Stimulated activated CD4-positive, alpha-beta T cell treated with anti-CD3 and anti-CD28 coated beads, Interleukin-1b, Interleukin-23, amount 100 ng/mL, for 4 hours (primary cell): ENCODE measurements around the gene FKBP8.
"Not testable (repeated sequence)": the region's sequence is repeated elsewhere in the genome, so short reads cannot be mapped to it uniquely, and the experiment has no call there.

Source experiments
- DNase-seq, 2 donors: peaks; one replicate each; pipeline ENCODE4 v3.0.0-alpha.2; 2020; ENCODE audit warnings: low read depth in 2 of 2

FKBP8 gene

GRCh38 chr19:18542941-18543813 lies at the start of gene FKBP8:
Gene FKBP8, minus strand, starts transcription at chr19:18543573. Its CDS starts 1,603 bp downstream, at chr19:18541970.
- DNase-seq = peak; percentile 91 to 96

DNA sequence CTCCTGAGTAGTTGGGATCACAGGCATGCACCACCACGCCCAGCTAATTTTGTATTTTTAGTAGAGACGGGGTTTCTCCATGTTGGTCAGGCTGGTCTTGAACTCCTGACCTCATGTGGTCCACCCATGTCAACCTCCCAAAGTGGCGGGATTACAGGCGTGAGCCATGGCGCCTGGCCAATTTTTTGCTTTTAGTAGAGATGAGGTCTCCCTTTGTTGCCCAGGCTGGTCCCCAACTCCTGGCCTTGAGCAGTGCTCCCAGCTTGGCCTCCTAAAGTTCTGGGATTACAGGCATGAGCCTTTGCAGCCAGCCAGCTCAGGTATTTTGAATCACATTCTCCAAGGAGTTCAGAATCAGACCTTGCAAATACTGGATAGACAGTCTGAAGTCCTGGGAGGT lies 49.4 kb upstream of the FKBP8 start:
- DNase-seq = not testable (repeated sequence)

DNA sequence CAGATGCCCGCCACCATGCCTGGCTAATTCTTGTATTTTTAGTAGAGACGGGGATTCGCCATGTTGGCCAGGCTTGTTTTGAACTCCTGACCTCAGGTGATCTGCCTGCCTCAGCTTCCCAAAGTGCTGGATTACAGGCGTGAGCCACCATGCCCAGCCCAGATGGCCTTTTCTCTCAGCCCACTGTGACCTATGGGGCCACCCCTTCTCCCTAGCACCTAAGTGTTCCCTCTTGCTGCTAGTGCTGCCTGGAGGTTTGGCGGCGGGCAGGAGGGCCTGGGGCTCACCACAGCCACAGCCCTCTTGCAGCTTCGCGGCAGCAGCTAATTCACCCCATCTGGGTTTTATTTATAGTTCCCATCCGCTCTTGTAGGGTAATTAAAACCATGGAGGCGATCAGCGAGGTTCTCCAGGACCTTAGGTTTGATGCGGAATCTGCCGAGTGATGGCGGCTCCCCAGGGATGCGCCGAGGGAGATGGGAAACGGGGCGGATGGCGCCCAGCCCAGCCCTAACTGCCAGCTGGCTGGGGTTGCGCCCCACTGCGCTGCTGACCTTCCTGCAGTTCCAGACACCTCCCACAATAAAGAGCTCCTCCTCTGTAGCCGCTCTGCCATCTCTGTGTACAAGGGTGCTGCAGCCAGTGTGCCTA lies 48.5 kb upstream of the FKBP8 start:
- DNase-seq = no peak

- no peak for DNase-seq
These were observed 47.2 kb upstream of the FKBP8 start for GRCh38 chr19:18590273-18591272.

- peak; percentile 42 to 49 for DNase-seq
These were observed 46.3 kb upstream of the FKBP8 start for GRCh38 chr19:18589380-18590272.

DNA sequence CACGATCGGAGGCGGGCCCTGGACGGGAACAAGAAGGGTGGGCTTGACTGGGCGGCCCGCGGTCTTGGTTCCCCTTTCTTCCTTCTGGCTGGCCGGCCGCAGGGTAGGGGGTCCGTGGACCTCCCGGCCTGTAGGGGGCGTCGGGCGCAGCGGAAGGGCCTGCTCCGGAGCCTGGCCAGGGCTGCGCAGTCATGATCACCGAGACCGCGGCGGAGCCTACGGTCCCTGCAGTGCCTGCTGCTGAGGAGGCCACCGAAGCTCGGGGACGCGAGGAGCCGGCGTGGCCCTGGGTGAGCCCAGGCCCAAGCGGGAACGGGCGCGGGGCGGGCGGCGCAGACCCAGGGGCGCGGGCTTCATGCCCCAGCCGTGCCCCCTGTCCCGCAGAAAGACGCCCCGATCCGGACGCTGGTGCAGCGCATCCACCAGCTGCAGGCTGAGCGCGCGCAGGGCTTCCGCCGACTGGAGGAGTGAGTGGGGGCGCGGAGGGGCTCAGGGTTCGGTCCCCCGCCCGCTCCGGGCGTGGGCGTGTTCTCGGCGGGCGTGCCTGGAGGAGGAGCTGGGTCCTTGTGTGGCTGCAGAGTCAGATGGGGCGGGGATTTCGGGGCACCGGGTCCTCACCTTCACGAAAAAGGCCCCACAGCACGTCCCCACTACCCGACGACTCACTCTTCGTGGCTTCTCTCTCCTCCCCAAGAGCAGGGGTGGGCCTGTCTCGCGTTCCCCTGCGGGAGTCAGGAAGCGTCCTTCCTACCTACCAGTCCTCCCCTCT lies 45.4 kb upstream of the FKBP8 start, which contains the start of gene REX1BD:
Gene REX1BD (plus strand): TSS at position 188 of the 769 bp plus-strand sequence. CDS start 4 bp downstream, at position 192.
- peak; percentile 87 to 88 for DNase-seq

DNA sequence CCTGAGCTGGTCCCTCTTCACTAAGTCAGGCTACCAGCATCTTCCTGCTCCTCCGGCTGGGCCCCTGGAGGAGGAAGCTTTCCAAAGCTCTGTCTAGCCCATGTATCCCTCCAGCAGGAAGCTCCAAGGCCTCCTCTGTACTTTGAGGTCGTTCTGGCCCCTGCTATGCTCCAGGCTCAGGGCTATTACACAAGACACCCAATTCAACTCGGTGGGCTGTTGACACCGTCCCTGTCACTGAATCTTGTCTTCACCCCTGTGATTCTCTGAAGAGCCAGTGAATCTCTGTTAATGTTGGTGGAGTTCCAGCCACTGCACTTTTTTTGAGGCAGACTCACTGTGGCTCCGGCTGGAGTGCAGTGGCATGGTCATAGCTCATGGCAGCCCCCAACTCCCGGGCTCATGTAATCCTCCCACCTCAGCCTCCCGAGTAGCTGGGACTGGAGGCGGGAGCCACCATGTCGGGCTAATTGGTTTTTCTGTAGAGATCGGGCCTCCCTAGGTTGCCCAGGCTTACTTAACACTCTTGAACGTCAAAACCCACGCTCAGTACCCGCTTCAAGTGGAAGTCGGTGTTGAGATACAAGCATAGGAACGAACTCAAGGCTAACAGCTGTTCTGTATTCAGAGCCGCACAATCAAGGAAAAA lies 44.7 kb upstream of the FKBP8 start:
- DNase-seq = no peak

DNA sequence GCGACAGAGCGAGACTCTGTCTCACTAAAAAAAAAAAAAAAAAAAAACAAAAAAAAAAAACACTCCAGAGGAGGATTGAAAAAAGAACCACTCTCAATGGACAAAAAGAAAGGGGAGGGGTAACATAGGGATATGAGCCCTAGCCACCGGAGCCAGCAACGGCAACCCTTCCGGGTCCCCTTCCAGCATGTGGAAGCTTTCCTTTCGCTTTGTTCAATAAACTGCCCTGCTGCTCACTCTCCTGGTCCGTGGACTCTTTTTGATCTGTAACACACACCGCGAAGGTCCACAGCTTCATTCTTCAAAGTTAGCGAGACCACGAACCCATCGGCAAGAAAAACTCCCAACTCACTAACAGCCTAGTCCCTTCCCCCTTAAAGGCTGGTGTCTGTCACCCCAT lies 44.2 kb upstream of the FKBP8 start:
- no peak for DNase-seq

DNA sequence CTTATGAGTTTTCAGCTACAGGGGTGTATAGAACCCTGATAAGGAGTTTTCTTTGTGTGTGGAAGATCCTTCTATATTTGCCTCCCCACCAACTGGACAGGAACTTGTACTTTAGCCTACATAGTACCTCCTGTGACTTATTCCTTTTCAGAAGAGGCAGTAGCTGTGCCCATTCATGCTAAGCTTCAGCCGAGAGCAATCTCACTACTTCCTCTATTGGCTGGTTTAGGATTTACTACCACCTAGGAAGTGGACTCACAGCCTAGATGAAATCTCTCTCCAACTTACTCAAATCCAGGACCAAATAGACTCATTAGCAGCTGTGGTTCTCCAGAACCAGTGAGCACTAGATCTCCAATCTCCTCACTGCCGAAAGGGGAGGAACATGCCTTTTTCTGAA lies 42.9 kb upstream of the FKBP8 start:
- DNase-seq = no peak

GRCh38 chr19:18580311-18580710 lies 36.9 kb upstream of the FKBP8 start:
- DNase-seq = no peak

GRCh38 chr19:18577365-18577914 lies 34.1 kb upstream of the FKBP8 start:
- no peak for DNase-seq

DNA sequence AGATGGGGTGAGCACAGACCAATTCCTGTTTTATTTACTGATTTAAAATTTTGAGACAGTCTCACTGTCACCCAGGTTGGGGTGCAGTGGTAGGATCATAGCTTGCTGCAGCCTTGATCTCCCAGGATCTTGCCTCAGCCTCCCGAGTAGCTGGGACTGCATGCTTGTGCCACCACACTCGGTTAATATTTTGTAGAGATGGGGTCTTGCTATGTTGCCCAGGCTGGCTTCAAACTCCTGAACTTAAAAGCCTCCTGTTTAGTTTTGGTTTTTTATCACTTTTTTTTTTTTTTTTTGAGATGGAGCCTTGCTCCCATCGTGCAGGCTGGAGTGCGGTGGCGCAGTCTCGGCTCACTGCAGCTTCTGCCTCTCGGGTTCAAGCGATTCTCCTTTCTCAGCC lies 33.0 kb upstream of the FKBP8 start:
- DNase-seq = no peak

DNA sequence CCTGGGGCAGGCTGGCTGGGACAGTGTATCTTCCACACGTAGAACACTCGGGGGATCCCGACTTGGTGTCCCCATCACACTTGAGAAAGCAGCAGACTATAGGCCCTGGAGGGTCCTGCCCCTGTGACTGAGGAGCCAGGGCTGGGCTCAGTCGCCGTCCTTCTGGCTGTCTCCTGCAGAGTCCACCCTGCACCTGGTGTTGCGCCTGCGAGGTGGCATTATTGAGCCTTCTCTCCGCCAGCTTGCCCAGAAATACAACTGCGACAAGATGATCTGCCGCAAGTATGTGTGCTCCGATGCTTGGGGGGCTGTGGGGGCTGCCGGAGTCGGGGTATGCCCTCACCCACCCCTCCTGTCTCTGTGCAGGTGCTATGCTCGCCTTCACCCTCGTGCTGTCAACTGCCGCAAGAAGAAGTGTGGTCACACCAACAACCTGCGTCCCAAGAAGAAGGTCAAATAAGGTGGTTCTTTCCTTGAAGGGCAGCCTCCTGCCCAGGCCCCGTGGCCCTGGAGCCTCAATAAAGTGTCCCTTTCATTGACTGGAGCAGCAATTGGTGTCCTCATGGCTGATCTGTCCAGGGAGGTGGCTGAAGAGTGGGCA lies 31.4 kb upstream of the FKBP8 start:
- DNase-seq = no peak

DNA sequence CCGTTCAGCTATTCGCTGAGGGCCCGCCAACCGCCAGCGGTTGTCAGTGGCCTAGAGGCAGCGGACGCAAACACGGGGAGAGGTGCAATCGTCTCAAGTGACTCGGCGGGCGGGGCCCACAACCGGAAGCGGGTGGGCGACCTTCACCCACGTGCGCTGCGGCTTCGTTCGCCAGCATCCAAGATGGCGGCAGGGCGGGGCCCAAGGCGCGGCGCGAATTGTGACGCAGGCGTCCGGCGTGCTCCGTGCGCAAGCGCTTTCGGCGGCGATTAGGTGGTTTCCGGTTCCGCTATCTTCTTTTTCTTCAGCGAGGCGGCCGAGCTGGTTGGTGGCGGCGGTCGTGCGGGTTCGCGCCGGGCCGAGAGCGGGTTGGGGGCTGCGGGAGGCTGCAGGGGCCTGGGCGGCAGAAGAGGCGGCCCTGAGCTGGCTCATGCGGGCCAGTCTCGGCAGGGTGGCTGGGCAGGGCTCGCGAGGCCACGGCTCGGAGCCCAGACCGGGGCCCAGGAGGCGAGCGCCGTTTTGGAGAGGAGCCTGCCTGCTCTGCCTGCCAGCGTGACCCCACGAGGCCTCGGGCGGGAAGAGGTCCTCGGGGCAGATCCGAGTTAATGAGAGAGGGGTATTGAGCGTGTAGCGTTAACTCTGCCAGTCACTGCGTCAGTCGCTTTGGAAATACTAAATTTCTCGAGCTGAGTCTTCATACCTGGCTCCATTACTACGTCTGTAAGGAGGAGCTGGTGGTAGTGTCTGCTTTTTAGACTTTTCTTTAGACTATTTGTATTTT lies 28.4 kb upstream of the FKBP8 start, which contains the start of gene UBA52:
Gene UBA52 (plus strand): TSS at position 294 of the 781 bp plus-strand sequence. CDS start 1,444 bp downstream, outside the sequence.
- peak; percentile 98 for DNase-seq

GRCh38 chr19:18568367-18568766 lies 25.0 kb upstream of the FKBP8 start:
- DNase-seq = no peak

DNA sequence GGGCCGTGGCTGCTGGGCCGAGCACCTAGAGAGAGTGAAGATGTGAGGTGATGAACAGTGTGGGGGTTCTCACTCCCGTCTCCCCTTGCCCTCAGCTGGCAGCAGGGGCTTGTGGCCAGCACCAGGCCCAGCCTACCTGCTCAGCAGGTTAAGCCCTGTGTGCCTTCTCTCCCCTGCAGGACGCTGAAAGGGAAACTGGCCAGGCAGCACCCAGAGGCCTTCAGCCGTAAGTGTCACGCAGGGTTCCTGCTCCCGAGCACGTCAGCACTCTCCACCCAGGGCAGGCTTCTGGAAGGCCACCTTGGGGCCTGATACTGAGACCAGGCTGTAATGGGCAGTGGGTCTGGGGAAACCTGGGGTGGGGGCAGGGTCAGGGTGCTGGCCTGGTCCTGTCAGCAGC lies 23.6 kb upstream of the FKBP8 start:
- no peak for DNase-seq

- DNase-seq = no peak
These were observed 18.7 kb upstream of the FKBP8 start for GRCh38 chr19:18562086-18562485.

- no peak for DNase-seq
These were observed 16.3 kb upstream of the FKBP8 start for GRCh38 chr19:18559685-18560084.
